Natural killer cell (primary cell): Measurements from ENCODE around the gene PPP2CA. TPM values are rescaled to one million over a fixed set of nuclear protein-coding genes. Genes with fewer than 3 reads are reported as not detected.

ENCODE experiments used
- ATAC-seq, 3 donors: fragments of 150-1000 bp in 2 of 3; fragments of 200-7000 bp in 1 of 3; cut with Tn5 transposase; 1 replicate in 1 of 3; 2 replicates in 2 of 3; pipeline ENCODE4 v1.10.0; 2021; ENCODE audit warnings: mild to moderate bottlenecking in 2 of 3, moderate library complexity in 2 of 3
- DNase-seq, 2 donors: peaks; one replicate each; pipeline versions ENCODE4 v3.0.0 to v3.0.0-alpha.2; 2013 to 2021; ENCODE audit warnings: mixed read lengths in 1 of 2
- H3K27ac ChIP-seq: one replicate; pipeline ENCODE4 v1.5.1; 2013; ENCODE audit warnings: mild to moderate bottlenecking, low read length
- H3K27me3 ChIP-seq: one replicate; pipeline ENCODE4 v1.6.1; 2013; ENCODE audit warnings: low read length; ENCODE audit not compliant: control insufficient read depth, insufficient read depth
- H3K36me3 ChIP-seq: one replicate; pipeline ENCODE4 v1.6.1; 2013; ENCODE audit warnings: low read length; ENCODE audit not compliant: control insufficient read depth, insufficient read depth
- H3K4me1 ChIP-seq: one replicate; pipeline ENCODE4 v1.6.1; 2013; ENCODE audit warnings: low read length; ENCODE audit not compliant: control insufficient read depth, insufficient read depth
- H3K4me3 ChIP-seq: one replicate; pipeline ENCODE4 v1.5.1; 2013; ENCODE audit warnings: low read length
- H3K9me3 ChIP-seq: one replicate; pipeline ENCODE4 v1.6.1; 2013; ENCODE audit warnings: low read length; ENCODE audit not compliant: control insufficient read depth, insufficient read depth
- H3K27ac Mint-ChIP-seq, 2 donors: one replicate each; pipeline ENCODE4 v1.8.0; 2022; ENCODE audit warnings: mild to moderate bottlenecking in 2 of 2, mixed read lengths in 2 of 2, moderate library complexity in 1 of 2
- H3K27me3 Mint-ChIP-seq, 2 donors: one replicate each; pipeline ENCODE4 v1.8.0; 2022; ENCODE audit warnings: low read depth in 2 of 2, mixed read lengths in 2 of 2
- H3K36me3 Mint-ChIP-seq: one replicate; pipeline ENCODE4 v1.8.0; 2022; ENCODE audit warnings: mixed read lengths
- H3K4me1 Mint-ChIP-seq, 2 donors: one replicate each; pipeline ENCODE4 v1.8.0; 2022; ENCODE audit warnings: mixed read lengths in 2 of 2
- H3K4me3 Mint-ChIP-seq: one replicate; pipeline ENCODE4 v1.8.0; 2022; ENCODE audit warnings: mild to moderate bottlenecking, moderate library complexity, mixed read lengths
- H3K9me3 Mint-ChIP-seq, 2 donors: one replicate each; pipeline ENCODE4 v1.8.0; 2022; ENCODE audit warnings: mixed read lengths in 2 of 2
- WGBS: methylation state at CpG from one replicate; pipeline ENCODE4 v1.1.7; 2013; ENCODE audit warnings: missing lambda C conversion rate; ENCODE audit not compliant: insufficient coverage; 5-methylcytosine and 5-hydroxymethylcytosine counted together
- intact Hi-C: fragments of 100-400 bp; cut with micrococcal nuclease; formaldehyde crosslinking; loops from one replicate; pipeline ENCODE4 v1.14.2; 2022
- total RNA-seq, 4 donors: library from RNA; stranded (reverse); fragments of 120-200 nt in 1 of 4; gene quantifications; one replicate each; pipeline versions ENCODE4 v1.2.3 to v1.2.4, GENCODE V29; 2013 to 2022
- TF ChIP-seq, protein P1 (sequence below): fragments of 200-600 bp; IDR thresholded peaks from one replicate; pipeline ENCODE4 v1.8.0; 2022; ENCODE audit warnings: antibody characterized with exemption

The PPP2CA gene
- total RNA-seq, 3 donors from 2014 or later (not counting 1 experiment from before 2014, with no cell fraction given): 188 to 205 (median 191) TPM

DNA sequence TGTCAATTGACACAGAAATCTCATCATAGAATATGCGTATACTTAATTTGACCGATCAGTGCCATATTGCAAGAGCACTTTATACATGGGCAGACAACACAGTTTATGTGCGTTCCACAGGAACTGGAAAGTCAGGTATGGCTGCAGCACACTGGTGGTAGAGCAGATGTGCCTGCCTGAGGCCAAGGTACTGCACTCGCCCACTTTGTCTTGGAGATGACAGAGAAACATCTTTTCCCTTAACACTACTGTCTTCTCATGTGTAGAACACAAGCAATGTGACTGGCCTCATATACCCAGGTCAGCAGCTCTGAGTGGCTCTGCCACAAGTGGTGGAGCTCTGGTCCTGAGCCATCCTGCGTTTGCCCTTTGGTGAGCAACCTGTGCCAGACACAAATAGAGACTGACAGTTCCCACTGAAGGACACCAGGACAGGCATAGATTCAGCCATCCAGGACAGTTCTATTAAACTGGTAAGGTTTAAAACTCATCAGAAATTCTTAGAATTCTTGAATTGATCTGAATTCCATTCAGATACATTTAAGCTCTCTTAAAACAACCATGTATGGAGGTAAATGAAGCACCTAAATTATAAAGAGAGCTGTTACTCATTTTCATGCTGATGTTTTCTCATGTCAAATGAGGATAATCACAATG is 21.0 kb upstream of the PPP2CA start:
- ATAC-seq (no peak), DNase-seq (no peak)
- no peaks in the 10 kb centered on the region for H3K36me3 Mint-ChIP-seq
- no peak overlapping the region for H3K4me3 Mint-ChIP-seq
- peaks cover 0 to 3% of the 10 kb centered on the region in 2 donors for H3K27me3 Mint-ChIP-seq
- TF ChIP-seq, protein P1, sequence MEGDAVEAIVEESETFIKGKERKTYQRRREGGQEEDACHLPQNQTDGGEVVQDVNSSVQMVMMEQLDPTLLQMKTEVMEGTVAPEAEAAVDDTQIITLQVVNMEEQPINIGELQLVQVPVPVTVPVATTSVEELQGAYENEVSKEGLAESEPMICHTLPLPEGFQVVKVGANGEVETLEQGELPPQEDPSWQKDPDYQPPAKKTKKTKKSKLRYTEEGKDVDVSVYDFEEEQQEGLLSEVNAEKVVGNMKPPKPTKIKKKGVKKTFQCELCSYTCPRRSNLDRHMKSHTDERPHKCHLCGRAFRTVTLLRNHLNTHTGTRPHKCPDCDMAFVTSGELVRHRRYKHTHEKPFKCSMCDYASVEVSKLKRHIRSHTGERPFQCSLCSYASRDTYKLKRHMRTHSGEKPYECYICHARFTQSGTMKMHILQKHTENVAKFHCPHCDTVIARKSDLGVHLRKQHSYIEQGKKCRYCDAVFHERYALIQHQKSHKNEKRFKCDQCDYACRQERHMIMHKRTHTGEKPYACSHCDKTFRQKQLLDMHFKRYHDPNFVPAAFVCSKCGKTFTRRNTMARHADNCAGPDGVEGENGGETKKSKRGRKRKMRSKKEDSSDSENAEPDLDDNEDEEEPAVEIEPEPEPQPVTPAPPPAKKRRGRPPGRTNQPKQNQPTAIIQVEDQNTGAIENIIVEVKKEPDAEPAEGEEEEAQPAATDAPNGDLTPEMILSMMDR: no peak
- Histone ChIP-seq H3K27ac (no peak overlapping the region), H3K4me1 (no peaks in the 10 kb centered on the region), H3K36me3 (no peaks in the 10 kb centered on the region), H3K9me3 (no peaks in the 10 kb centered on the region), H3K27me3 (no peaks in the 10 kb centered on the region), H3K4me3 (no peak overlapping the region)
- H3K4me1 Mint-ChIP-seq: no peaks in the 10 kb centered on the region
- intact Hi-C loops: no loop called here
- WGBS: 92% methylated on average over 5 of the region's 5 CpGs
- no peak overlapping the region for H3K27ac Mint-ChIP-seq
- H3K9me3 Mint-ChIP-seq: no peaks in the 10 kb centered on the region

DNA sequence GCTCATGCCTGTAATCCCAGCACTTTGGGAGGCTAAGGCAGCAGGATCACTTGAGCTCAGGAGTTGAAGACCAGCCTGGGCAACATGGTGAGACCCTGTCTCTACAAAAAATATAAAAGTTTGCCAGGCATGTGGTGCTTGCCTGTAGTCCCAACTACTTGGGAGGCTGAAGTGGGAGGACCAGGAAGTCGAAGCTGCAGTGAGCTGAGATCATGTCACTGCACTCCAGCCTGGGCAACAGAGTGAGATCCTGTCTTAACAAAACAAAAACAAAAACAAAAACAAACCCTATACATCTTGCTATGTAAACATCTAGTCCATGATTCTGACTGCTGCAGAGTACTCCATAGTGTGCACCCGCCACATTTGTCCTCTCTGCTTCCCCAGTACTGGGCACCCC is 19.8 kb upstream of the PPP2CA start:
- WGBS: 97% methylated on average over 2 of the region's 2 CpGs
- ATAC-seq (no peak), DNase-seq (no peak)

DNA sequence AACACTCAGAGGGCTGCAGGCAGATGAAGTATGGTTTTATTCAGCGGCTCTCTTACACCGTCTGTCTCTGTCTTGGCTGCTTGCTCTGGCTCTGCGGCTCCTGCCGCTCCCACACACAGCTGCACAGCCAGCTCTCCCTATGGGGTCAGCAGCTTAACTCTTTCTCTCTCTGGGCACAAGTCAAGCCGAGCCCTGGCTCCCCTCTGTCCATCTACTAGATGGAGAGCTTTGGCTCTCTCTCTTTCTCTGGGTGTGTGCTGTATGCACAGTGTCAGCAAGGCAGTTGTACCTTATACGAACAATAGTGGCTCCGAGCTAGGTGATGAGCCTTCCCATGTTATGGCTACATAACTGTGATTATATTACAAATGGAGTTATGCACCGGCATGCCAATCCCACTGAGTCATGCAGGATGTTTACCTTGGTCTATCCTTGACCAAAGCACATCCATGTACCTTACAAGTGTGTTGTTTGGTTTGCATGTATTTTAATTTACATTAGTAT is 19.3 kb upstream of the PPP2CA start:
- peaks cover 0 to 5% of the 10 kb centered on the region in 2 donors for H3K27me3 Mint-ChIP-seq
- H3K4me1 Mint-ChIP-seq: no peaks in the 10 kb centered on the region
- no peaks in the 10 kb centered on the region for H3K9me3 Mint-ChIP-seq
- no peak for DNase-seq
- no peak overlapping the region for H3K27ac ChIP-seq
- ATAC-seq: no peak
- H3K36me3 ChIP-seq: no peaks in the 10 kb centered on the region
- intact Hi-C loops: no loop called here
- 92% methylated on average over 8 of the region's 8 CpGs for WGBS
- H3K27me3 ChIP-seq: no peaks in the 10 kb centered on the region
- H3K4me3 Mint-ChIP-seq: no peak overlapping the region
- no peaks in the 10 kb centered on the region for H3K36me3 Mint-ChIP-seq
- H3K4me3 ChIP-seq: no peak overlapping the region
- H3K4me1 ChIP-seq: no peaks in the 10 kb centered on the region
- TF ChIP-seq, protein P1: no peak
- H3K9me3 ChIP-seq: no peaks in the 10 kb centered on the region
- H3K27ac Mint-ChIP-seq: no peak overlapping the region

More for the DNA sequence above, 19.8 kb upstream of the PPP2CA start:
- no peaks in the 10 kb centered on the region for H3K9me3 ChIP-seq
- Mint-ChIP-seq H3K4me3 (no peak overlapping the region), H3K36me3 (no peaks in the 10 kb centered on the region), H3K4me1 (no peaks in the 10 kb centered on the region), H3K27ac (no peak overlapping the region), H3K27me3 (peaks cover 0 to 3% of the 10 kb centered on the region in 2 donors), H3K9me3 (no peaks in the 10 kb centered on the region)
- H3K27ac ChIP-seq: no peak overlapping the region
- H3K36me3 ChIP-seq: no peaks in the 10 kb centered on the region
- intact Hi-C loops: no loop called here
- H3K4me1 ChIP-seq: no peaks in the 10 kb centered on the region
- H3K27me3 ChIP-seq: no peaks in the 10 kb centered on the region
- H3K4me3 ChIP-seq: no peak overlapping the region
- TF ChIP-seq, protein P1: no peak

DNA sequence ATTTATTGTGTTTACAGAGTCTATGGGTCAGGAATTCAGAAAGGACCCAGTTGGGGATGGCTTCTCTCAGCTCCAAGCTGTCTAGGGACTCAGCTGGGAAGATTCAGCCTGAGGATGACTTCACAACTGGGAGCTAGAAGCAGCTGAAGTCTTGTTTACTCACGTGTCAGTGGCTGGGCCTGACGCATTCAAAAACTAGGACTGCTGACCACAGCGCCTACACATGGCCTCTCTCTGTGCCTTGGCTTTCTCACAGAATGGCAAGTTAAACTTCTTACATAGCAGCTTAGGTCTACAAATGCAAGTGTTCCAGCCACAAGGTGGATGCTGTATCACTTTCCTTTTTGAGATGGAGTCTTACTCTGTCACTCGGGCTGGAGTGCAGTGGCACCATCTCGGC is 16.3 kb upstream of the PPP2CA start:
- no peaks in the 10 kb centered on the region for H3K4me1 Mint-ChIP-seq
- H3K36me3 Mint-ChIP-seq: no peaks in the 10 kb centered on the region
- Histone ChIP-seq H3K9me3 (no peaks in the 10 kb centered on the region), H3K4me3 (no peak overlapping the region), H3K36me3 (no peaks in the 10 kb centered on the region), H3K4me1 (no peaks in the 10 kb centered on the region), H3K27ac (no peak overlapping the region), H3K27me3 (no peaks in the 10 kb centered on the region)
- no peak overlapping the region for H3K27ac Mint-ChIP-seq
- H3K27me3 Mint-ChIP-seq: peaks cover 0 to 9% of the 10 kb centered on the region in 2 donors
- DNase-seq (no peak), ATAC-seq (no peak)
- WGBS: 64% methylated on average over 5 of the region's 5 CpGs
- no peaks in the 10 kb centered on the region for H3K9me3 Mint-ChIP-seq
- TF ChIP-seq, protein P1: no peak
- H3K4me3 Mint-ChIP-seq: no peak overlapping the region
- intact Hi-C loops: no loop called here
